HPDE6-E6E7 (cell line): ENCODE data around the gene SDK2.

Experiments used
- DNase-seq: peaks from one replicate; pipeline ENCODE4 v3.0.0; 2011; ENCODE audit warnings: missing footprints; ENCODE audit errors: extremely low spot score

Gene SDK2

GRCh38 chr17:73611630-73612029, 32.6 kb downstream of the SDK2 start:
- DNase-seq = no peak

GRCh38 chr17:73610331-73610911, 33.8 kb downstream of the SDK2 start:
- no peak for DNase-seq

GRCh38 chr17:73609758-73610157, 34.5 kb downstream of the SDK2 start:
- DNase-seq = no peak

- DNase-seq = no peak
These were observed 35.2 kb downstream of the SDK2 start for GRCh38 chr17:73609060-73609459.

- no peak for DNase-seq
These were observed 38.8 kb downstream of the SDK2 start for GRCh38 chr17:73605444-73605843.

- DNase-seq = no peak
These were observed 39.8 kb downstream of the SDK2 start for GRCh38 chr17:73604476-73604875.

- no peak for DNase-seq
These were observed 40.3 kb downstream of the SDK2 start for GRCh38 chr17:73603971-73604370.

GRCh38 chr17:73600103-73600871, 44.0 kb downstream of the SDK2 start:
- no peak for DNase-seq

GRCh38 chr17:73599599-73599998, 44.6 kb downstream of the SDK2 start:
- no peak for DNase-seq

GRCh38 chr17:73598212-73598611, 46.0 kb downstream of the SDK2 start:
- DNase-seq = no peak

- no peak for DNase-seq
These were observed 48.3 kb downstream of the SDK2 start for GRCh38 chr17:73595931-73596330.

- DNase-seq = peak; percentile 33
These were observed 48.8 kb downstream of the SDK2 start for GRCh38 chr17:73595479-73595878.

- DNase-seq = no peak
These were observed 49.2 kb downstream of the SDK2 start for GRCh38 chr17:73595068-73595467.

- no peak for DNase-seq
These were observed 49.6 kb downstream of the SDK2 start for GRCh38 chr17:73594598-73594997.

- DNase-seq = no peak
These were observed 50.2 kb downstream of the SDK2 start for GRCh38 chr17:73594025-73594424.

- no peak for DNase-seq
These were observed 50.8 kb downstream of the SDK2 start for GRCh38 chr17:73593249-73593965.

GRCh38 chr17:73592501-73592961, 51.7 kb downstream of the SDK2 start:
- no peak for DNase-seq

- no peak for DNase-seq
These were observed 52.2 kb downstream of the SDK2 start for GRCh38 chr17:73592079-73592415.

GRCh38 chr17:73591296-73592078, 52.8 kb downstream of the SDK2 start:
- DNase-seq = no peak

GRCh38 chr17:73589363-73589980, 54.8 kb downstream of the SDK2 start:
- no peak for DNase-seq

GRCh38 chr17:73588891-73589290, 55.4 kb downstream of the SDK2 start:
- no peak for DNase-seq
